GM18858 (cell line): ENCODE measurements around the gene SPSB4.
"Not testable (repeated sequence)": the region's sequence is repeated elsewhere in the genome, so short reads cannot be mapped to it uniquely, and the experiment has no call there.

Experiments
- ATAC-seq: cut with Tn5 transposase; IDR thresholded peaks from one replicate; pipeline ENCODE4 v1.9.1; 2021; ENCODE audit not compliant: unreplicated experiment

The SPSB4 gene

GRCh38 chr3:141050576-141051442 is at the start of gene SPSB4:
TSS of gene SPSB4 (plus strand) at chr3:141051347. CDS start at chr3:141066105, 14,758 bp downstream.
- no peak for ATAC-seq

- ATAC-seq, result no peak
Measured at GRCh38 chr3:141006344-141006743, 44.8 kb upstream of the SPSB4 start.

DNA sequence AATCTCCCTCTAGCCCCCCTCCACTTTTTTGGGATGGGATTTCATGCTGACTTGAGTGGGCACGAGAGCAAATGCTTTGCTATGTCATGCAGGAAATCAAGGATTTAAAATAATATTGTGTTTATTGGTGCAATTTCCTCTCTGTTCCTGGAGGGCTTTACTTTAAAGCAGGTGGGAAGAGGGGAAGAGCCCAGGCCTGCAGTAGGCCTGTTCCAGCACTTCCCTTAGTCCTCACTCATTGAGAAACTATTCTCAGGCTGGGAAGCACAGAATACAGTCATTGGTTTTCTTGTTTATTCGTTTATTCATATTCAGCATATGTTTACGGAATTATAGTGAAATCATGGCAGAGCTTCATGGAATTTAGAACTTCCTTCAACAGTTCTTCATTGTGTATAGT is 41.7 kb upstream of the SPSB4 start:
- ATAC-seq, result no peak

DNA sequence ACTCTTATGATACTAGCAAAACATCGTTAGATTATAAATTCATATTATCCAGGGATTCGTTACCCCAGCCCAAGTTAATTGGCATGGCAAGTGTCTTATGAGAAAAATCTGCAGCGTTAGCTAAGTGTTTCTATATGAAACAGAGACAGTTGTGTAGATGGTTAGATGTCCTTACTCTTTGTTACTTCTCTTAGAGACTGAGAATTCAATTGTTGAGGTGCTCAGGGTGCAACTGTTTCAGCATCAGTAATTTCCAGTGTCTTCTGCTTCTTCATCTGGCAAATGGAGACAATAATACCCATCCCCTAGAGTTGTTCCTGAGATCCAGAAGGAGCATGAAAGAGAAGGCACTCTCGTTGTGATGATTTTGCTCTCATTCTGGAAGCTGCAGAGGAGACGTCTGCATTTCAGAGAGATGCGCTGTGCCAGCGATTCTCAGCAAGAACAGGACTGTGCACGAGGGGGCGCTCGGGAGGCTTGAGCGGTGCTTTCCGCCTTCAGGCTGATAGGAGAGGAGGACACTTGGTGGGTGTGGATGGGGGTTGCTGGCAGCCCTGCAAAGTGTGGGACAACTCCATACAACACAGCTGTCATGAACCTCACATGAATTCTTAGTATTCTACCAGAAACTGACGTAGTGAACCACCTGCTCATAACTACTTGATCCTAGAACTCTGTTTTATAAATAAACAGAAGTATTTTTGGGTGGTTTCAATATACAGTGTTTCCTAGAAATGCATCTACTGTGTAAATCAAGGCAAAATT is 39.7 kb upstream of the SPSB4 start:
- peak; percentile 63 for ATAC-seq

GRCh38 chr3:141011997-141012262 is 39.2 kb upstream of the SPSB4 start:
- ATAC-seq, result no peak

GRCh38 chr3:141012571-141012970 is 38.6 kb upstream of the SPSB4 start:
- ATAC-seq, result no peak

DNA sequence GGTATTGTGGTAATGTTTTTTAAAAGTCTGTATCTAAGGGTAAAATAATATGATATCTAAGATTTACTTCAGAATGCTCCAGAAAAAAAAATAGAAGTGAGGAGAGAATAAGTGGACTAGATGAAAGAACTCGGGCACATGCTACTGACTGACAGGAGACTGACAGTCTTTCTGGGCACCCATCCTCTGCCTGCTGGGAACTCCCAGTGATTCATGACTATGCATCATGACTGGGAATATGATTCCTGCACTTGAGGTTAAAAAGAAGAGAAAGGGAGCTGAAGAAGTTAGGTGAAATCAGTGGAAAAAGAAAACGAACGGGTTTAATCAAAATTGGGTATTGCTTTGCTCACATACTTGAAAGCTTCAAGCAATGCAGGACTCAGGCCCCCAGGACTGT is 35.7 kb upstream of the SPSB4 start:
- no peak for ATAC-seq

DNA sequence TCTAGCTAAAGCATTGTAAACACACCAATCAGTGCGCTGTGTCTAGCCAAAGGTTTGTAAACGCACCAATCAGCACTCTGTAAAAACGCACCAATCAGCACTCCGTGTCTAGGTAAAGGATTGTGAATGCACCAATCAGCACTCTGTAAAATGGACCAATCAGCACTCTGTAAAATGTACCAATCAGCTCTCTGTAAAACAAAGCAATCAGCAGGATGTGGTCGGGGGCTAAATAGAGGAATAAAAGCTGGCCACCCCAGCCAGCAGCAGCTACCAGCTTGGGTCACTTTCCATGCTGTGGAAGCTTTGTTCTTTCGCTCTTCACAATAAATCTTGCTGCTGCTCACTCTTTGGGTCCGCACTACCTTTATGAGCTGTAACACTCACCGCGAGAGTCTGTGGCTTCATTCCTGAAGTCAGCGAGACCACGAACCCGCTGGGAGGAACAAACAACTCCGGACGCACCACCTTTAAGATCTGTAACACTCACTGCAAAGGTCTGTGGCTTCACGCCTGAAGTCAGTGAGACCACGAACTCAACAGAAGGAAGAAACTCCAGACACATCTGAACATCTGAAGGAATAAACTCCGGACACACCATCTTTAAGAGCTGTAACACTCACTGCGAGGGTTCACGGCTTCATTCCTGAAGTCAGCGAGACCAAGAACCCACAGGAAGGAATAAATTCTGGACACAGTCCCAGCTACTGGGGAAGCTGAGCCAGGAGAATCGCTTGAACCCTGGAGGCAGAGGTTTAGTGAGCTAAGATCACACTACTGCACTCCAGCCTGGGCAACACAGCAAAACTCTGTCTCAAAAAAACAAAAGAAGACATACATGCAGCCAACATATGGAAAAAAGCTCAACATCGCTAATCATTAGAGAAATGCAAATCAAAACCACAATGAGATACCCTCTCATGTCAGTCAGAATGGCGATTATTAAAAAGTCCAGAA is 33.5 kb upstream of the SPSB4 start:
- ATAC-seq, result not testable (repeated sequence)

DNA sequence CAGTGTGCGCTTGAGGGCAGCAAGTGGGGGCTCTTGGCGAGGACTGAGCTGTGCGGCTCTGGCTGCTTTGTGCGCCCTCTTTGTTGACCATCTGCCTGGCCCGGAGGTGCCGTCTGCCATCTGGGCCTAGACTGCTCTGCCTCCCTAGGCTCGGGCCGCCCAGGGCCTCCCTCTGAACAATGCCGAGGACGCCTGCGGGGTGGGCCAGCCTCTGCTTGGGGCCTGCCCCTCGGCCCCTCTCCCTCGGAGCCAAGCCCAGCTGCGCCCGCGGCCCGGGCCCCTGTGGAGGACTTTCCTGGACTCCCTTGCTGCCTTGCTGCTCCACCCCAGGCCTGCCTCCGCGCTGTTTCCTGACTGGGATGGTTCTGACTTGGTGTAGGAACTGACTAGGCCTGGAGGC is 31.9 kb upstream of the SPSB4 start:
- no peak for ATAC-seq

DNA sequence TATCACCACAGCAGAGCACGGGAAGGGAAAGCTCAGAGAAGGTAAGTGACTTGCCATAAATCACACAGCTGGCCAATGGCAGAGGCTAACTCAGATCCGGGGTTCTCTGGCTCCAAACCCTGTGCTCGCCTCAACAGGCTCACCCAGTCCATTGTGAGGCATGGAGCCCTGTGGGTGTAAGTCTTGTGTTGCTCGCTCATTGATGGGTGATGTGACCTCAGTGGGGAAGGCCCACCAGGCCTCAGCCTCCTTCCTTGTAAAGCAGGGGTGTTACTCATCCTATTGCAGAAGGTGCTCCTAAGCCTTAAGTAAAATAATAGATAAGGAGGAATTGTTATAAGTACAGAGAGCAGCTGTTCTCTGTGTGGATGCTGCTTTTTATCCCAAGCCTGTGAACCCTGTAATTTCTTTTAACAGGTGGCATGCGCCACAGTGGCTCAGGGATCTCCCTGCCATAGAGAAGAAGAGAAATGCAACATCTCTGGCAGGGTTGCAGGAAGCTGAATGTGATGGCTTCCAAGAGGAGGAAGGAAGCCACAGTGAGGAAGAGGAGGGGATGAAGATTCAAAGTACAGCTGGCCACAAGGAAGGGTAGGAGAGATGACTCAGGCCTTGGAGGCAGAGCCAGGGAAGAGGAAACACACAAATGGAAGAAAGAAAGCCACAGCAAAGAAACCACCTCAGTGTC is 30.9 kb upstream of the SPSB4 start:
- no peak for ATAC-seq

DNA sequence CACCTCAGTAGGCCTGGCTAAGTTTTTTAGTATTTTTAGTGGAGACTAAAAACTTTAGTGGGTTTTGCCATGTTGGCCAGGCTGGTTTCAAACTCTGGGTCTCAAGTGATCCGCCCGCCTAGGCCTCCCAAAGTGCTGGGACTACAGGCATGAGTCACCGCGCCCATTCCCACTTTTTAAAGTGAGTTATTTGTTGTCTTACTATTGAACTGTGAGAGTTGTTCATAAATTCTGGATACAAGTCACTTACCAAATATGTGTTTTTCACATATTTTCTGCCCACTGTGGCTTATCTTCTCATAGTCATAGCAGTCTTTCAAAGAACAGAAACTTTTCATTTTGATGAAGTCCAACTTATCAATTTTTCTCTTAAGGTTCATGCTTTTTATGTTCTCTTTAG is 29.9 kb upstream of the SPSB4 start:
- ATAC-seq, result no peak

DNA sequence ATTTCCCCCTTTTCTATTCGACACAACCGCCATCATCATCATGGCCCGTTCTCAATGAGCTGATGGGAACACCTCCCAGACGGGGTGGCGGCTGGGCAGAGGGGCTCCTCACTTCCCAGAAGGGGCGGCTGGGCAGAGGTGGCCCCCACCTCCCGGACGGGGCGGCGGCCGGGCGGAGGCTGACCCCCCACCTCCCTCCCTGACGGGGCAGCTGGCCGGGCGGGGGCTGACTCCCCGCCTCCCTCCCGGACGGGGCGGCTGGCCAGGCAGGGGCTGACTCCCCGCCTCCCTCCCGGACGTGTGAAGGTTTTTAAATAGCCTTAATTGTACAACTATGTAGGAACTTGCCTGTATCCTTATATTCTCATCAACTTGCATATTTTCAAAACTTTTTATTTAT is 20.9 kb upstream of the SPSB4 start:
- ATAC-seq, result no peak

- no peak for ATAC-seq
Measured at GRCh38 chr3:141039589-141039988, 11.6 kb upstream of the SPSB4 start.

DNA sequence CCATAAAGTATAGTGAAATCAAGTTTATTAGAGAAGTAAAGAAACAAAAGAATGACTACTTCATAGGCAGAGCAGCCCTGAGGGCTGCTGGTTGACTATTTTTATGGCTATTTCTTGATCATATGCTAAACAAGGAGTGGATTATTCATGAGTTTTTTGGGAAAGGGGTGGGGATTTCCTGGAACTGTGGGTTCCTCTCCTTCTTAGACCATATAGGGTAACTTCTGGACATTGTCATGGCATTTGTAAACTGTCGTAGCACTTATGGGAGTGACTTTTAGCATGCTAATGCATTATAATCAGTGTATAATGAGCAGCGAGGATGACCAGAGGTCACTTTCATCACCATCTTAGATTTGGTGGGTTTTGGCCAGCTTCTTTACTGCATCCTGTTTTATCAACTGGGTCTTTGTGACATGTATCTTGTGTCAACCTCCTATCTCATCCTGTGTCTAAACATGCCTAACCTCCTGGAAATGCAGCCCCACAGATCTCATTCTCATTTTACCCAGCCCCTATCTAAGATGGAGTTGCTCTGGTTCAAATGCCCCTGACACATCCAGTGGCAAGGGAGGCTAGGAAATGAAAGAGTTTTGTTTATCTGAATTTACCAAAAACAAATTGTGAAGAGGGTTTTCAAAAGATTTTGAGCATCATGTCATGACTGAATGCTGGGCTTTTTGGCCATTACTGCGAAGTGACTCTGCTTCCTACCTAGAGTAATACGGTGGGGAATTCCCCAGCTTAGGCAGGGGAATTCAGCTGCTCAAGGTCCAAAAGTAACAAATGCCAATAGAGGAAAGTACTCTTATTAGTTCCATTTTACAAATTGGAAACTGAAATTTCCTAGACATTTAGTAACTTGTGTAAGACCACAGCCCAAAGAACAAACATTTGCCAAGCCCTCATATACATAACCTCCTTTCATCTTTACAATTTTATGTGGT is 6.2 kb upstream of the SPSB4 start:
- ATAC-seq, result no peak

DNA sequence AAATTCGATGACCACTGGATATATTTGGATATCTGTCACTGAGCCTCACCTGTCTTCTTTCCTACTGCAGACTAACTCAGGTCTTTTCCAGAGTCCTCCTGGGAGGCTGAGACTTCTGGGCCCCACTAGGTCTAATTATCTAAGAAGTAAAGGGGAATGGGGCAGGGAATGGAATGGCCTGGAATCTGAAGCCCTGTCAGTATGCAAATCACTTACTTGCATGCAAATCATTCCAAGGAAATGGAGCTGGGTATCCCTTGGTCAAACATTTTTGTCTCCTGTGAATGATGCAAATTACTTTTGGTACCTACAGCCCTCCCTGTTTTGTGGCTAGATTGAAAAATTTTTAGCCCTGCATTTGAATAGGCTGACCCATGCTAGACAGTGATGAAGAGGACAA is 5.3 kb upstream of the SPSB4 start:
- ATAC-seq, result no peak

- ATAC-seq, result no peak
Measured at GRCh38 chr3:141047168-141047567, 4.0 kb upstream of the SPSB4 start.

- ATAC-seq, result no peak
Measured at GRCh38 chr3:141049681-141050080, 1.5 kb upstream of the SPSB4 start.

- no peak for ATAC-seq
Measured at GRCh38 chr3:141051443-141052200, 475 bp downstream of the SPSB4 start.
